ENCODE data around the gene CNGA4. TPM values are rescaled to one million over a fixed set of nuclear protein-coding genes. Genes with fewer than 3 reads are reported as not detected.
A peak's percentile ranks its signal among the peaks of the same experiment; 100 is the strongest.

CNGA4 gene
- total and polyA plus RNA-seq, 8 donors: 0.12 to 0.46 (median 0.22) TPM

GRCh38 chr11:6237761-6238302 is 1.1 kb upstream of the CNGA4 start:
- 81 to 86% methylated on average over 5 of the region's 5 CpGs for WGBS, 2 donors
- no peaks in the 10 kb centered on the region for H3K27me3 ChIP-seq
- intact Hi-C loops (cut with DNase I): no loop called here
- H3K9me3 ChIP-seq: no peaks in the 10 kb centered on the region
- ATAC-seq (no peak), DNase-seq (no peak), FAIRE-seq (no peak)
- H3K4me1 ChIP-seq: peaks cover 0 to 9% (median 7%) of the 10 kb centered on the region in 3 donors
- H3K36me3 ChIP-seq: no peaks in the 10 kb centered on the region
- no peak overlapping the region for H3K27ac ChIP-seq
- H3K4me3 ChIP-seq: no peak overlapping the region
- TF ChIP-seq CTCF (IDR thresholded peaks at IDR 0.05): no peak

DNA sequence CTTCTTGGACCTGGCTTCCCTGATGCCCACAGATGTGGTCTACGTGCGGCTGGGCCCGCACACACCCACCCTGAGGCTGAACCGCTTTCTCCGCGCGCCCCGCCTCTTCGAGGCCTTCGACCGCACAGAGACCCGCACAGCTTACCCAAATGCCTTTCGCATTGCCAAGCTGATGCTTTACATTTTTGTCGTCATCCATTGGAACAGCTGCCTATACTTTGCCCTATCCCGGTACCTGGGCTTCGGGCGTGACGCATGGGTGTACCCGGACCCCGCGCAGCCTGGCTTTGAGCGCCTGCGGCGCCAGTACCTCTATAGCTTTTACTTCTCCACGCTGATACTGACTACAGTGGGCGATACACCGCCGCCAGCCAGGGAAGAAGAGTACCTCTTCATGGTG is 1.2 kb downstream of the CNGA4 start:
- FAIRE-seq: no peak
- DNase-seq: peak in 1 of 6 donors; percentile 43
- intact Hi-C loops (cut with DNase I): loop anchor here in 1 of 3 donors (10.0 kb wide), 1 partner anchor 55 kb away; no protein-coding TSS in a partner anchor

DNA sequence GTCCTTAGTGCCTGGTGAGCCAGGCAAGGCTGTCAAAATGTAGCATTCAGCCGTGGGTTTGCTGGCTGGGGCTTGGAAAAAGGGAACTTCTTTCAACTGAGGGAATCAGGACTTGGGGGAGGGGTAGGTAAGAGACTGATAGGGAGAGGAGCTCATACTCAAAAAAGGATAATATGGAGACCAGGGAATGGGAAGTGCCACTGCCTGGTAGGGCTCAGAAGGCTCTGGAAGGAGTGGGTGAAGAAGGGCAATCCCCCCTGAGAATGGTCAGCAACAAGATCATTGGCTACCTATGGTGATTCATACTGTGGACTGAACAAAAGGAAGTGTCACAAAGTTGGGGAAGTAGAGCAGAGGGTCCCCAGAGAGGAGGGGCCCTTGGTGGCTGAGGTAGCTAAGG is 1.9 kb downstream of the CNGA4 start:
- no peaks in the 10 kb centered on the region for H3K27me3 ChIP-seq
- no peak for TF ChIP-seq CTCF (IDR thresholded peaks at IDR 0.05)
- H3K36me3 ChIP-seq: no peaks in the 10 kb centered on the region
- ATAC-seq: no peak
- intact Hi-C loops (cut with DNase I): loop anchor here in 1 of 3 donors (10.0 kb wide), 1 partner anchor 54 kb away; no protein-coding TSS in a partner anchor
- H3K27ac ChIP-seq: no peak overlapping the region
- 69% methylated on average over 1 of the region's 1 CpG for WGBS, 2 donors
- no peaks in the 10 kb centered on the region for H3K4me1 ChIP-seq
- FAIRE-seq: no peak
- no peak overlapping the region for H3K4me3 ChIP-seq
- H3K9me3 ChIP-seq: no peaks in the 10 kb centered on the region
- no peak for DNase-seq

More for the DNA sequence above, 1.2 kb downstream of the CNGA4 start:
- H3K4me3 ChIP-seq: no peak overlapping the region
- TF ChIP-seq CTCF (IDR thresholded peaks at IDR 0.05): no peak
- no peaks in the 10 kb centered on the region for H3K27me3 ChIP-seq
- H3K4me1 ChIP-seq: no peaks in the 10 kb centered on the region
- H3K27ac ChIP-seq: no peak overlapping the region
- no peaks in the 10 kb centered on the region for H3K36me3 ChIP-seq
- ATAC-seq: no peak
- no peaks in the 10 kb centered on the region for H3K9me3 ChIP-seq
- WGBS, 2 donors: 95% methylated on average over 28 of the region's 28 CpGs

- ATAC-seq: no peak
- Histone ChIP-seq H3K9me3 (no peaks in the 10 kb centered on the region), H3K4me1 (no peaks in the 10 kb centered on the region), H3K27ac (no peak overlapping the region), H3K36me3 (no peaks in the 10 kb centered on the region), H3K4me3 (no peak overlapping the region), H3K27me3 (no peaks in the 10 kb centered on the region)
- DNase-seq: peak in 1 of 6 donors; percentile 23
- intact Hi-C loops (cut with DNase I): loop anchor here in 1 of 3 donors (10.0 kb wide), 1 partner anchor 53 kb away; no protein-coding TSS in a partner anchor
- no peak for TF ChIP-seq CTCF (IDR thresholded peaks at IDR 0.05)
- 87 to 89% methylated on average over 7 of the region's 7 CpGs for WGBS, 2 donors
- FAIRE-seq: no peak
Observed at GRCh38 chr11:6241316-6241715, 2.4 kb downstream of the CNGA4 start.

- H3K36me3 ChIP-seq: no peaks in the 10 kb centered on the region
- WGBS, 2 donors: 93 to 98% methylated on average over 2 of the region's 2 CpGs
- H3K27me3 ChIP-seq: no peaks in the 10 kb centered on the region
- DNase-seq (no peak), FAIRE-seq (no peak), ATAC-seq (no peak)
- H3K27ac ChIP-seq: no peak overlapping the region
- H3K4me3 ChIP-seq: no peak overlapping the region
- TF ChIP-seq CTCF (IDR thresholded peaks at IDR 0.05): no peak
- intact Hi-C loops (cut with DNase I): loop anchor here in 1 of 3 donors (10.0 kb wide), 1 partner anchor 49 kb away; no protein-coding TSS in a partner anchor
- peaks cover 0 to 6% (median 0%) of the 10 kb centered on the region in 3 donors for H3K4me1 ChIP-seq
- no peaks in the 10 kb centered on the region for H3K9me3 ChIP-seq
Observed at GRCh38 chr11:6245536-6245935, 6.6 kb downstream of the CNGA4 start.
